Mammary epithelial cell (primary cell): ENCODE measurements around the gene P4HA1.

Experiments used
- EZH2 ChIP-seq: IDR thresholded peaks from 2 replicates; pipeline ENCODE4 v1.6.1; 2012; ENCODE audit warnings: low read length, inconsistent platforms, borderline replicate concordance
- TF ChIP-seq, protein P1 (sequence below), 2 donors: IDR thresholded peaks in 1 of 2; conservative IDR thresholded peaks in 1 of 2; 2 replicates each; pipeline ENCODE4 v1.5.1; 2011 to 2012; ENCODE audit warnings: inconsistent platforms in 2 of 2, low read length in 2 of 2, mild to moderate bottlenecking in 2 of 2, control low read depth in 1 of 2, low read depth in 1 of 2; ENCODE audit not compliant: insufficient read depth in 1 of 2; ENCODE audit errors: extremely low read depth in 1 of 2

DNA sequence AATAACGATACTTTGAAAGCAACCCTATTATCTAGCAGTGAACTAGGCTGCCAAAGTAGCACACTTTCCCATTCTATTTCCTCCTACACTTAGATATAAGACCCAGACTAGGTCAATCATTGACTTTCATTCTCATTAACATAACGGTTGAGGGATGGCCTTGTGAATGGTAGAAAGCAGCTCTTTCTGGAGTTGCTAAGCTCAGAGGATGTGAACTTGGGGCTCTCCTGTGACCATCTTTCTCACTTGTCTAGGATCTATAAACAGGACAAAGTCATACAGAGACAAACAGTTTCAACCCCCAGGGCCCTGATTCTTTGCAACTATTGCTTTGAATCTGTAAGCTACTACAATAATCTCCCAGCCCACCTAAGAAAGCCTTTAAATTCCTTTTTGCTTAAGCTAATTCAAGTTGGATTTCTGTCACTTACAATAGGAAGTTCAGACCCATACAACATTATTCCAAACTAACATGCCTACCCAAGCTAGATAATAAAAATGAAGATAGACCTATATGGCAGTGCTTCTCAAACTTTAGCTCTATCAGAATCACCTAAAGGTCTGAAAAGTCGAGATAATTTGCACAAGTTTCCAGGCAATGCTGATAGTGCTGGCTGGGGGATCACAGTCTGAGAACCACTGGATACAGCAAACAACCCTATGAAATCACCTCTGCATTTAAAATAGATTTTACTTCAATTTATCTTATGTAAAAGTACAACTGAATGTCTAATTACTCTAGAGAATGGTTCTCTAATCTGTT, 16.7 kb downstream of the P4HA1 start:
- TF ChIP-seq, protein P1, sequence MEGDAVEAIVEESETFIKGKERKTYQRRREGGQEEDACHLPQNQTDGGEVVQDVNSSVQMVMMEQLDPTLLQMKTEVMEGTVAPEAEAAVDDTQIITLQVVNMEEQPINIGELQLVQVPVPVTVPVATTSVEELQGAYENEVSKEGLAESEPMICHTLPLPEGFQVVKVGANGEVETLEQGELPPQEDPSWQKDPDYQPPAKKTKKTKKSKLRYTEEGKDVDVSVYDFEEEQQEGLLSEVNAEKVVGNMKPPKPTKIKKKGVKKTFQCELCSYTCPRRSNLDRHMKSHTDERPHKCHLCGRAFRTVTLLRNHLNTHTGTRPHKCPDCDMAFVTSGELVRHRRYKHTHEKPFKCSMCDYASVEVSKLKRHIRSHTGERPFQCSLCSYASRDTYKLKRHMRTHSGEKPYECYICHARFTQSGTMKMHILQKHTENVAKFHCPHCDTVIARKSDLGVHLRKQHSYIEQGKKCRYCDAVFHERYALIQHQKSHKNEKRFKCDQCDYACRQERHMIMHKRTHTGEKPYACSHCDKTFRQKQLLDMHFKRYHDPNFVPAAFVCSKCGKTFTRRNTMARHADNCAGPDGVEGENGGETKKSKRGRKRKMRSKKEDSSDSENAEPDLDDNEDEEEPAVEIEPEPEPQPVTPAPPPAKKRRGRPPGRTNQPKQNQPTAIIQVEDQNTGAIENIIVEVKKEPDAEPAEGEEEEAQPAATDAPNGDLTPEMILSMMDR (conservative IDR thresholded peaks at IDR 0.05 in 1 of 2, IDR thresholded peaks at IDR 0.05 in 1 of 2; ENCODE audit: extremely low read depth in 1 of 2, insufficient read depth in 1 of 2, low read depth in 1 of 2, low read length in 2 of 2): no peak
- no peak for TF ChIP-seq EZH2
